KBM-7 (cell line): ENCODE measurements around the gene SLC6A17.

Experiments used
- DNase-seq: peaks from one replicate; pipeline ENCODE4 v3.0.0-alpha.2; 2015
- in situ Hi-C: fragments of 300-500 bp; cut with MboI; formaldehyde crosslinking; loops from 2 replicates; pipeline ENCODE4 v1.14.3; 2020; ENCODE audit warnings: low sequenced_read_pairs, low pct_unique_long_range_greater_than_20kb, mixed read lengths

SLC6A17 gene

DNA sequence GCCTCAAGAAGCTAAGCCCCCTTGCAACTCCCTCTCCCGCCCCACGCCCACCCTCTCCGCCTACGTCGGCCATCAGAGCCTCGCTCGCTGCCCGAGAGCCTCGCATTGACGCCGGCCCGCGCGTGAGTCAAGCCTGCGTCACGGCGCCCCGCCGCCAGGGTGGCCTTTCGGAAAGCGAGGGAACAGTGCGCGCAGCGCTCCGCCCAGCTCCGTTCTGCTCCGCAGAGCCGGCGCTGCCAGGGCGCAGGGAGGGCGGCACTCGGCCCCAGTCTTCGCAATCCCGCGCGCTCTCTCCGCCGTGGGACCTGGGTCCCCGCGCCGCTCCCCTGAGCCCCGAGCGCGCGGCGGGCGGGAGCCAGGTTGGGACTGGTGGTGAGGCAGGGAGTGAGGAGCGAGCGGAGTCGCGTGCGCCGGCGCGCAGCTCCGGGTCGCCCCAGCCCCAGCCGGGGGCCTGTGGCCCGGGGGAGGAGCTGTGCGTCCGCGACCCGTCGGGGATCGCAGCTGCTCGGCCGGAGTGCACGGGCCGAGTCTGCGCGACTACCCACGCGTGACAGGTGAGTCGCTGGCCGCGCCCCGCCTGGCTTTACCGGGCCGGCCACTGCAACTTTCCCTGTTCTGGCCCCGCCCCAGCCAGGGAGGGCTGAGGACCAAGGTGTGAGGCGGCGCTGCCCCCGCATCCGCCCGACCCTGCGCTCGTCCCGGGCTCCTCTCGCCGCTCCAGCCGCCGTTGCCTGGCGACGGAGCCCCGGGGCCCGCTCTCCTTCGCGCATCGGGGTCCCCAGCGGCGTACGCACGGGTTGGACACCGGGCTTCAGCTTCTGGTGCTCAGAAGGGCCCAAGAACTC is at the start of gene SLC6A17:
Gene SLC6A17 (plus strand): TSS at position 165 of the 845 bp plus-strand sequence. CDS start 16,436 bp downstream, outside the sequence.
- in situ Hi-C loops, result no loop called here
- DNase-seq, result no peak

DNA sequence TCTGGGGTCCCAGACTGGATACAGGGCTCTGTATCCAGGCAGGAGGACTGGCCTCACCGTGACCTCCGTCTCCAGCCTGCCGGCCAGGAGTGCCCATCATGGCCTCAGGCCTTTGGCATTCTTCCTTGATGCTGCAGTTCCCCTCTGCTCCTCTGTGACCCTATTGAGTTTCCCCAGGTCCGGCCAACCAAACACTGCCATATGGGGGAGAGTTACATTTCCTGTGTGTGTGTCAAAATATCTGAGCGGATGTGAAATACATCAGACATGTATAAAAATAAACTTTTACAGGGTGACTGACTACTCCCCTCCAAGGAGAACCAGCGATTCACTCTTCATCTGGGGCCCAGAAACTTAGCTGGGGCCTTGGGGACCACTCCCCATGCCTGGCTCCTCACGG is 48.2 kb upstream of the SLC6A17 start:
- no peak for DNase-seq
- in situ Hi-C loops, result no loop called here

DNA sequence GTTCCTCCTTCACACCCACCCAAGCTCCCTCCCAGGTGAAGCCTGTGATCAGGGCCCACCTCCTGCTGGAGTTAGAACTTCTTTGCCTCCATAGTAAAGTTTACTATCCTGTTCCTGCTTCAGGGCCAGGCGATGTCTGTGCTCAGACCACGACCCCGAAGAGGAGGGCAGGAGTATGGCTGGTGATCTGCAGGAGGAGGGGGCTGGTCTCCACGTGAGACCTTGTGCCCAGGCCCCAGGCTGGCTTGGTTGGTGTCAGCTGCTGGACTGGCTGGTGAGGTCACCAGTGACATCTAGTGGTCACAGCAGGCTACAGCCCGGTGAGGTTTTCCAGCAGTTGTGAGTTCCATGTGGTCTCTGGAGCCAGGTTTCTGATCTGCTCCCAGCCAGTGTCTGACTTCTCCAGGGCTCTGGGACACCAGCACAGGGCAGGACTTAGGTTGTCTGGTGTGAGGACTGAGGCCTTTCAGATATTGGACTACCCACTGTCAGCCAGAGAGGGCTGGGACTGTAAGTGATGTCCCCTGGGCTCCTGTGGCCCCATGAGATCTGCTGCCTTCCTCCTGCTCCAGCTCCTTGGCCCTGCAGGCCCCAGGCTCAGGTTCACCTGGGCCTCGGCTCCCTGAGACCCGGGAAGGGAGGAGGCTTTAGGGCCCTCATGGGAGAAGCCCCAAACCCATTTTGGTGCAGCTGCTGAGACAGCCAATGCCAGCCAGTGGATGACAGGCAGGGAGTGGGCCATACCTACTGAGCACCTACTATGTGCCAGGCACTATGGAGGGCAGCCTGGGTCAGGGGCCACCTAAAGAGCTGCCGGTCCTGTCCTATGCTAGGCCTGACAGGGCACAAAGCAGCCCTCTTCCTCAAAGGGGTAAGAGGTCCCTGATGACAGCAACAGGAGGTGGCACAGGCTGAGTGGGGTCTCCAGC is 44.0 kb upstream of the SLC6A17 start:
- DNase-seq, result peak; percentile 81
- in situ Hi-C loops, result no loop called here

DNA sequence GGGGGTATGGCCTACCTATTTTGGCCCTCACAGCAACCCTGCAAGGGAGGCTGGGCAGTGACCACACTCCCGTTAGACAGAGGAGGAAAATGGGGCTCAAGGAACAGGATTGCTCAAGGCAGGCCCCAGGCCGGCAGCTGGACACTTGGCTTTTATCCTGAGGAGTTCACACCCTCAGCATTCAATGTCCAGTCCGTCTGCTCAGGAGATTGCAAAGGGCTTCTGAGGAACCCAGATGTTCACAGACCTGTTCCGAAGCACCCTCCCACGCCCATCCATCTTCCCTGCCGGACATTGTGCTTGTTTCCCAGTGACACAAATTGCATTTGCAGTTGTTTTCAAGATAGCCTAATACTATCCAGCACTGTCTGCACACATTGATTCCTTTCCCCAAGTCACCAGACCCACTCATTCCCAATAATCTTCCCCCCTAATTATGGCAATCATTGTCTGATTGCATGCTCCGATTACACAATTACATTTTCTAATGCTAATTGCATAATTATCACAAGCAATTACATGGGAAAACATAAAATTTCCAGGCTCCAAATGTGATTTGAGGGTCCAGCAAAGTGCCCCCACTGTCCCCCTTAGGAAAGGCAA is 42.3 kb upstream of the SLC6A17 start:
- in situ Hi-C loops, result no loop called here

DNA sequence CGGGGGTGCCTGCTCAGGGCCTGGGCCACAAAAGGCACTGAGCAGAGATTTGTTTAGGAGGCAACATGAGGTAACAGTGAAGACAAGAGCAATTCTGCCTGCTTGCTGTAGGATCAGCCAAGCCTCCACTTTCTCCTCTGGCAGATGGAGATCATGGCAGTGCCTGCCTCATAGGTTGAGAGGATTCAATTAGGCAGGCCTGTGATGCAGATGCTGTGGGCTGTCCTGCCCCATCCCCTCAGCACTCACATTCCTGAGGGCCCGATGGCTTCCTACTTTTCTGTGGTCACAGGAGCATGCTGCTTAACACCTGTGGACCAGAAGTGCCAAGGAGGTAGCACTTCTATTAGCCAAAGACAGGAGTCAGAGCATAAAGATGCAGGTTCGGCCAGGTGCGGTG is 39.2 kb upstream of the SLC6A17 start:
- in situ Hi-C loops, result no loop called here
- DNase-seq, result no peak

More for the DNA sequence above, 42.3 kb upstream of the SLC6A17 start:
- no peak for DNase-seq

DNA sequence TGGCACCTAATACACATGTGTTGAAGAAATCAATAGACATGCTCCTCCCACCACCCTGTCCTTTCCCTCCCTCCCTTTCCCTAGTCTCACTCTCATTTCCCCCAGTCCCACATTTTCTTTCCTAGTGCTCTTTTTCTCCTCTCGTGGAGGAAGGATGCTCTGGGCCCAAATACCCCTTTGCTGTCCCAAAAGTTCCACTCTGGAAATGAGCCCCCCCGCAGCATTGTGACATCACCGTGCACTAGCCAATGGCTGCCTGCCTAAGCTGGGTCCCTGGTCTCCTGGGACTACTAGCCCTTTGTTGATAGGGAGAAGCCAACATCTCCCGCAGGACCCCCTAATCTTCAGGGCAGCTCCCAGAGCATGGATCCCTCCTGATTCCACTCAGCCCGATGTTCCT is 38.2 kb upstream of the SLC6A17 start, which contains the start of gene UBL4B:
Gene UBL4B (plus strand): TSS at position 301 of the 400 bp plus-strand sequence. CDS start 92 bp downstream, at position 393.
- no peak for DNase-seq
- in situ Hi-C loops, result no loop called here

DNA sequence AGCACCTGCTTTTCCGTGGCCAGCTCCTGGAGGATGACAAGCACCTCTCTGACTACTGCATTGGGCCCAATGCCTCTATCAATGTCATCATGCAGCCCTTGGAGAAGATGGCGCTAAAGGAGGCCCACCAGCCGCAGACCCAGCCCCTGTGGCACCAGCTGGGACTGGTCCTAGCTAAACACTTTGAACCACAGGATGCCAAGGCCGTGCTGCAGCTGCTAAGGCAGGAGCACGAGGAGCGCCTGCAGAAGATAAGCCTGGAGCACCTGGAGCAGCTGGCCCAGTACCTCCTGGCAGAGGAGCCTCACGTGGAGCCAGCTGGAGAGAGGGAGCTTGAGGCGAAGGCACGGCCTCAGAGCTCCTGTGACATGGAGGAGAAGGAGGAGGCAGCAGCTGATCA is 37.6 kb upstream of the SLC6A17 start:
- no peak for DNase-seq
- in situ Hi-C loops, result no loop called here

DNA sequence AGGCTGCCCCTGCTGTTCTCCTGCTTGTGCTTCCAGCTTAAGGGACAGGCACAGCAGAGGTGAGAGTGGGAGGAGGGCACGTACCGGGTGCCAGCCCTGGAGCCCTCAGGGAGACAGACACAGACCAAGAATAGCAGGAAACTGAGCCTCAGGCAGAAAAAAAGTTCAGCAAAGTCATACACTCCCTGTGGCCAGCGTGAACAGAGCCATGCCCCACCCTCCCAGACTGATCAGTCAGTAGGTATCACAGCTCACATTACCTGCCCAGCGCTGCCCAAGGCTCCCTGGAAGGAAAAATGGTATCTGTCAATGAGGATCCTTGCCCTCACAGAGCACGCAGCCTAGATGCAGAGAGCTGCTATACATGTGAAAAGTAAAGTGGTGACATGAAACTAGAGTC is 36.7 kb upstream of the SLC6A17 start:
- in situ Hi-C loops, result no loop called here
- no peak for DNase-seq

DNA sequence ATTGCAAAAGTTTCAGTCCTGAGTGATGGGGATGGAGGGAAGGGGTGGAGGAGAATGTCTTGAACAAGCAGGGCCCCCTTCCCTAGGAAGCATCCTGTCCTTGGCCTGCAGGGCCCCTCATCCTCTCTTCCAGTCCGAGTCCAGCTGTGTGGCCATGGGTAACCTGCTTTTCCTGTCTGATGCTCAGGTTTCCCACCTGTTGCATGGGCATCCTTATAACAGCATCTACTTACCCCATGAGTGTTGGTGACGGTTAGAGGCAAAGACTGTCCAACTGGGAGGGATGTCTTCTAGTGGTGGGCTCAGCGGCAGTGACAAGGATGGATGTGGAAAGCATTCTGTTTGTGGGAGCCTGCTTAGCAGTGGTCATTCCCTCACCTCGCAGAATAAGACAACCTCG is 36.1 kb upstream of the SLC6A17 start:
- no peak for DNase-seq
- in situ Hi-C loops, result no loop called here

DNA sequence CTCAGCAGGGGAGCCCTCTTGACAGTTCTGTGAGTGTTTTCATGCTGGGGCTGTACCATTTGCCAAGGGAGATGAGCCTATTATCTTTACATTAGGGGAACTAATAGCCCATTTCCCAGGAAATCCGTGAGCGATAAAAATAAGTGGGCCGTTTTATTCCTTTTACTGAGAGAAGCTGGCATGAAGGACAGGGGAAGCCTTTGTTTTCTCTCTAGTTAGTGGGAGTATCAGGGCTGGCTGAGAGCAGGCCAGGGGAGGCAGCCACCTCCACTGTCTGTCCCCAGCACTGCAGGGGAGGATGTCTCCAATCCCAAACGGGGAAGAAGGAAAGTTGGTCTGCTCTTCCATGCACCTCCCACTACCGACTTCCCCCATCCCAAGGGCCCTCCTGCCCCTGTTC is 35.5 kb upstream of the SLC6A17 start:
- in situ Hi-C loops, result no loop called here
- no peak for DNase-seq

DNA sequence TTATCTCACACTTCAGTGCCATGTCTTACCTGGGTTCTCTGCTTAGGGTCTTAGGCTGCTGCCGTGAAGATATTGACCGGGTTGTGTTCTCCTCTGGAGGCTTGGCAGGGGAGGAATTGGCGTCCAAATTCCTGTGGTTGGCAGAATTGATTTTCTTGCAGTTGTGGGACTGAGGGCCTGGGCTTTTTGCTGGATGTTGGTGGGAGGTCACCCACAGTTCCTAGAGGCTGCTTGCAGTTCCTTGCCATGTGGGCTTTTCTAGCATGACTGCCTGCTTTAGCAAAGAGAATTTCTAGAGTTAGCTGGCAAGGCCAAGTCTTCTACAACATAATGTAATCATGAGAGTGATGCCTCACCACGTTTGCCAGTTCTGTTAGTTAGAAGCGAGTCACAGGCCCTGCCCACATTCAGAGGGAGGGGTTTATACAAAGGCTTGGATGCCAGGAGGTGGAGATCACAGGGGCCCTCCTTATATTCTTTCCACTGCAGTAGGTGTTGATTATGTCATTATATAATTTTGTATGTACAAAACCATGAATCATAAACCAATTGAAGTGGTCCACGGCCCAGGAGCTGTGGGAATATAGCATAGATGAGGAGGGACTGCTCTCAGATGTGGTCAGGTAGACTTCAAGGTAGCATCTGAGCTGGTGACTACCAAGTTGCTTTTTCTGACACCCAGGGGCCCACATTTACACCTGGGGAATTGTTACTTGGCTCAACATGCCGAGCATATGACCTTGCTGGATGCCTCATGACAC is 31.5 kb upstream of the SLC6A17 start:
- in situ Hi-C loops, result no loop called here
- DNase-seq, result no peak

DNA sequence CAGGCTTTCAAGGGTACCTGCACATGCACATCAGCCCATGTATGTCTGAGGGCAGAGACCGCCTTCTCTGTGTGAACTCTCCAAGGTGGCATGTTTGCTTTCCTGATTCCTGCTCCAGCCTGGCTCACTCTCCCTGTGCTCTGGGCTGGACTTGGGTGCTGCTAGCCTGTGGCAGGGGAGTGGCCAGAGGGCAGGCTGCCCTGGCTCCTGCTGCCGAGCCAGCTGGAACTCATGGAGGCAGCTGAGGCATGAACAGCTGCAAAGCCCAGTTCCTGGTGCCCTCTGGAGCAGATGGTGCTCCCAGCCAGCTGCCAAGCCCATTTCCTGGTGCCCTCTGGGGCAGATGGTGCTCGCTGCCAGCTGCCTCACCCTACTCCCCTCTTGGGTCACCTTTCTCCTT is 30.5 kb upstream of the SLC6A17 start:
- in situ Hi-C loops, result no loop called here
- DNase-seq, result no peak

DNA sequence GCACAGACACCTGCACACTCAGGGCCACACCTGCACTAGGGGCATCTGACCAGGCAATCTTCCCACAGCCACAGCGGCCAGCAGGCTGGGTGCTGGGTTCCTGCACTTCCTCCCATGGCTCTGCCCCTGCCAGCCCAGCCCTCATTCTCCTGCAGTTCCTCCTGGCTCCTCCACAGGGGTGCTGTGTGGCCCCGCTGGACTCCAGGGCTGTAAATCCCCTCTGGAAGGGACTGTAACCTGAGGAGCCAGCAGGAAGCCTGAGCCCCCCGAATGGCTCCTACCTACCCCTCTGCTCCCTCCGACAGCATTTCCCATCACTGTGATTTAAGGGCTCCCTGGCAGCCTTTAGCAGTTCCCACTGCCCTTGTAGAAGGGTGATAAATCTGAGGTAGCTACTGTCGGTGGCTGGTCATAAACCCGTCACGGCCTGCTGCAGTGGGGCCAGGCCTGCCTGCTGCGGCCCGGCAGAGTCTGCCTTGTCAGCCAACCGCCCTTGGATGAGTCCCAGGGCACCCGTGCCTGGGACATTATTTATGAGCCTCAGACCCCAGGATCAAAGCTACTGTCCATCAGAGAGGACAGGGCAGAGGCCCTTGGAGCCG is 29.2 kb upstream of the SLC6A17 start:
- no peak for DNase-seq
- in situ Hi-C loops, result no loop called here

DNA sequence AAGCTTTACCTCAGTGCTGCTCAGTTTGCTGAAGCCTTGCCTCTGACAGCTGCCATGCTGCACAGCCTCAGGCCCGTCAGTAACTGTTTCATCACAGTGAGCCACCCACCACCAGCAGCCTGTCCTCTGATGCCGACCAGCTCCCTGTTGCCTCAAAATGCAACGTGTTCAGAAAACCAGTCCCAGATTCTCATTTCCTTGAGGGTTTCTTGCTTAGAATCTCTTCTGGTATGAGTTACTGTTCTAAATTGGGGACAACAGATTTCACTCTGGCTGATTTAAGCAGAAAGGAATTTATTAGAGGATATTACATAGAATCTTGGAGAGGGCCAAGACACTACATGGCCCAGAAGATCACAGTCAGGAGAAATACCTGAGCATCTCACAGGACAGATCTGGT is 27.1 kb upstream of the SLC6A17 start:
- DNase-seq, result no peak
- in situ Hi-C loops, result no loop called here

DNA sequence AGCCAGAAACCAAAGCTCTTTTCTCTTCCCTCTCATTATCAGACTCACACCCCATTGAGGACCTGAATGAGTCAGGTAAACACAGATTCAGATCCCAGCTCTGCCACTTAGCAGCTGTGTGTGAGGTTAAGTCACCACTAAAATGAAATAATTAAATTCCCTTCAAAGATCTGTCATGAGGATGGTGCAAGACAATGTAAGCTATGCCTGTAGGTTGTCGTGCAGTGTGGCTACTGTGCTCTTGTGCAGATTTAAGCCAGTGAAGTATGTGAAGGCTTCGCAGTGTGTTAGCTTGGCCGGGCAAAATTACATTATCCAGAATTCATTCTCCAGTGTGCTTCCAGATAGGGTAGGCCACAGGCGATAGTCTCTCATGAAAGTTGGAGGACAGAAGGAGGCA is 24.5 kb upstream of the SLC6A17 start:
- in situ Hi-C loops, result no loop called here
- no peak for DNase-seq

DNA sequence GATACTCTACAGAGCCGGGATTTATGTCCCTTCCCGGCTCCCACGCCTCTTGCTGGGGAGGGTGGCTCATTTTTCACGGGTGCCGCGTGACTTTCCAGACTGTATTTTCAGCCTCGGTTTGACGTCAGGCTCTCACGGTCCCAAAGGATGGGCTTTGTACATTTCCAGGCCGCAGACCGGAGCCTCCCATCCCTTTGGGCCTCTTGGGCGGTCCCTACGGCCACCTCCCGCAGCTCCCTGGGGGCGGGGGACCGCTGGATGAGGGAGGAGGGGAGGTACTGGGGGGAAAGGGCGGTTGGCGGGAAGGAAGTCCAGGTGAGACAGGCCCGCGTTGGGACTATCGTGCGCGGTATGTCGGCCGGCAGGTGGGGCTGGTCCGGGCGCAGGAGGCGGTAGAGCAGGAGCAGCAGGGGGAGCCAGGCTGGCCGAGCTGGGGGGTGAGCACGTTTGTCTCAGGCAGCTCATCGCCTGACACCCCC is 20.1 kb upstream of the SLC6A17 start:
- no peak for DNase-seq
- in situ Hi-C loops, result no loop called here

DNA sequence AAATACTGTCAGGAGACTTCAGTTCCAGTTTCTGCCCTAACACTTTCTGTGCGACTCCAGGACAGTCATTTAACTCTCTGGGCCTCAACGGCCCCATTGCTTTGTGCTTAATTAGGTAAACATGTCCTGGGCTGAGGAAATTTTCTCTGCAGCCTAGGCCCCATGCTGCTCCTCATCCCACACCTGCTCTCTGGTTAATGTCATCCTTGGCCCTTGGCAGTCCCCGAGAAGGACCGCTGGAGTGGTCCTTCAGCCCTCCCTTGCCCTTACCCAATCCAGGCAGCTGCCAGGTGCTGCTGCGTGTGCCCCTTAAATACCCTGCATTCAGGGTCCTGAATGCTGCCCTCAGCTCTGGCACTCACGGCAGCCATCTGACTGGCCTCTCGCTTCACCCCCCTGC is 19.3 kb upstream of the SLC6A17 start:
- no peak for DNase-seq
- in situ Hi-C loops, result no loop called here

DNA sequence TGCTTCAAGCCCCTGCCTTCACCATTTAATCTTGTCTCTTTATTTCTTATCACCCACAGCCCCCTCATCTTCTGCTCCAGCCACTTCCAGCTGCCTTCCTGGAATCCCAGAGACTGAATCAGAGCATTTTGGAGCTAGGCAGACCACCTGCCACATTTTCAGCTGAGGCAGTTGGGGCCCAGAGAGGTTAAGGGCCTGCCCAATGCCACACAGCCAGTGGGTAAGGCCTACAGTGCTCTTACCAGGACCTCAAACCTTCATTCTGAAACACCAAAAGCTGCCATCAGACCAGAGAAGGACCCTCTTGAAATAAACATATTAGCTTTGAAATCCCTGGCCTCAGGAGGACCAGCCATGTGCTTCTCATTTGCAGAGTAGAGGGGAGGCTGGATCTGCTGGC is 17.6 kb upstream of the SLC6A17 start:
- DNase-seq, result no peak
- in situ Hi-C loops, result no loop called here

DNA sequence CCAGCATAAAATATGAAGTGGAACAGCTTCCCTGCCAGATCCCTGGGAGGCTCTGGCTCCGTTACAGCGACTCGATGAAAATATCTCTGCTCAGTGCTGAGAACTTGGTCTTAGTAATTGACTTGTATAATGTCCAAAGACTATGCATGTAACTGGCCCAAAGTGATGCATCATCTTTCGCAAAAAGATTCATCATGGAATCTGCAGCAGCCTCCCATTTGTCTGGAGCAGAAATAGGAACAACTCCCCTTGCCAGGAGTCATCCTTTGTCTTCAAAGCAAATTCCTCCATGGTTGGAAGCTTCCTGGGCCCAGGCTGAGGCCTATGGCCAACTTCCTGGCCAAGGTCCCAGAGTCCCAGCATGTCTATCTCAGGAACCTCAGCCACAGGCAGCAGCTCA is 16.9 kb upstream of the SLC6A17 start:
- DNase-seq, result no peak
- in situ Hi-C loops, result no loop called here
